NCI-H748 (cell line): ENCODE data around the gene ZNFX1.
A peak's percentile ranks its signal among the peaks of the same experiment; 100 is the strongest.

Source experiments
- DNase-seq: peaks from one replicate; lab custom pipeline; 2025; ENCODE audit not compliant: unreplicated experiment; lab: John Stamatoyannopoulos, UW

ZNFX1 gene

GRCh38 chr20:49279677-49280462 lies 2.0 kb upstream of the ZNFX1 start:
- DNase-seq: no peak

- DNase-seq: peak; percentile 49
Measured at GRCh38 chr20:49278818-49279676, 1.2 kb upstream of the ZNFX1 start.

- no peak for DNase-seq
Measured at GRCh38 chr20:49277786-49278035, 146 bp downstream of the ZNFX1 start.

GRCh38 chr20:49276961-49277785 lies 684 bp downstream of the ZNFX1 start:
- DNase-seq: peak; percentile 8

- DNase-seq: peak; percentile 73
Measured at GRCh38 chr20:49276161-49276960, 1.5 kb downstream of the ZNFX1 start.

GRCh38 chr20:49275636-49276035 lies 2.2 kb downstream of the ZNFX1 start:
- DNase-seq: no peak

GRCh38 chr20:49275216-49275615 lies 2.6 kb downstream of the ZNFX1 start:
- no peak for DNase-seq

- no peak for DNase-seq
Measured at GRCh38 chr20:49273696-49274277, 4.1 kb downstream of the ZNFX1 start.

- no peak for DNase-seq
Measured at GRCh38 chr20:49272654-49273053, 5.2 kb downstream of the ZNFX1 start.

- no peak for DNase-seq
Measured at GRCh38 chr20:49270736-49271135, 7.1 kb downstream of the ZNFX1 start.

GRCh38 chr20:49270177-49270576 lies 7.7 kb downstream of the ZNFX1 start:
- DNase-seq: no peak

GRCh38 chr20:49268600-49269365 lies 9.1 kb downstream of the ZNFX1 start:
- no peak for DNase-seq

GRCh38 chr20:49267327-49267726 lies 10.5 kb downstream of the ZNFX1 start:
- DNase-seq: no peak

GRCh38 chr20:49262444-49262843 lies 15.4 kb downstream of the ZNFX1 start:
- no peak for DNase-seq

GRCh38 chr20:49261173-49261572 lies 16.7 kb downstream of the ZNFX1 start:
- no peak for DNase-seq

GRCh38 chr20:49260218-49260617 lies 17.6 kb downstream of the ZNFX1 start:
- no peak for DNase-seq

- DNase-seq: no peak
Measured at GRCh38 chr20:49259799-49260198, 18.1 kb downstream of the ZNFX1 start.

GRCh38 chr20:49259284-49259683 lies 18.6 kb downstream of the ZNFX1 start:
- no peak for DNase-seq

- no peak for DNase-seq
Measured at GRCh38 chr20:49256261-49256660, 21.6 kb downstream of the ZNFX1 start.
